Neural cell (in vitro differentiated cells): ENCODE data around the gene AGRN. TPM values are rescaled to one million over a fixed set of nuclear protein-coding genes. Genes with fewer than 3 reads are reported as not detected.
A peak's percentile ranks its signal among the peaks of the same experiment; 100 is the strongest.

Experiments
- H2AFZ ChIP-seq: fragments of 200-600, 300-800 bp; sonication (generic), shearing (Covaris generic); 2 replicates; pipeline ENCODE4 v1.6.0; 2014; ENCODE audit warnings: low read depth, mild to moderate bottlenecking, antibody characterized with exemption, low read length, moderate library complexity
- H3F3A ChIP-seq: fragments of 200-600 bp; shearing (Covaris generic); 2 replicates; pipeline ENCODE4 v1.6.1; 2016; ENCODE audit warnings: mild to moderate bottlenecking, moderate library complexity, mixed read lengths, antibody characterized with exemption, low read length; ENCODE audit not compliant: insufficient read depth, poor library complexity, severe bottlenecking
- H3K27ac ChIP-seq: fragments of 200-600, 300-800 bp; sonication (generic), shearing (Covaris generic); 2 replicates; pipeline ENCODE4 v1.5.1; 2014; ENCODE audit warnings: mild to moderate bottlenecking, low read length, moderate library complexity
- H3K27me3 ChIP-seq: fragments of 300-800, 200-600 bp; sonication (generic), shearing (Covaris generic); 2 replicates; pipeline ENCODE4 v1.6.0; 2014; ENCODE audit warnings: mild to moderate bottlenecking, low read depth, low read length, moderate library complexity; ENCODE audit not compliant: insufficient read depth
- H3K36me3 ChIP-seq: fragments of 300-800, 200-600 bp; sonication (generic), shearing (Covaris generic); 2 replicates; pipeline ENCODE4 v1.5.1; 2014; ENCODE audit warnings: mild to moderate bottlenecking, antibody characterized with exemption, low read length, moderate library complexity; ENCODE audit not compliant: insufficient read depth
- H3K4me2 ChIP-seq: fragments of 300-800, 200-600 bp; sonication (generic), shearing (Covaris generic); 2 replicates; pipeline ENCODE4 v1.6.0; 2014; ENCODE audit warnings: mild to moderate bottlenecking, low read length
- H3K4me3 ChIP-seq: fragments of 300-800, 200-600 bp; sonication (generic), shearing (Covaris generic); 2 replicates; pipeline ENCODE4 v1.5.1; 2014; ENCODE audit warnings: mild to moderate bottlenecking, low read length, moderate library complexity
- H3K79me2 ChIP-seq: fragments of 200-600 bp; shearing (Covaris generic); replicated peaks from 2 replicates; pipeline ENCODE4 v1.6.0; 2014; ENCODE audit warnings: mild to moderate bottlenecking, low read length, moderate library complexity; ENCODE audit not compliant: insufficient read depth
- H3K9ac ChIP-seq: fragments of 300-800, 200-600 bp; sonication (generic), shearing (Covaris generic); 2 replicates; pipeline ENCODE4 v1.6.1; 2016; ENCODE audit warnings: mild to moderate bottlenecking, low read length, mixed read lengths
- H3K9me2 ChIP-seq: fragments of 200-600 bp; shearing (Covaris generic); 2 replicates; pipeline ENCODE4 v1.6.1; 2016; ENCODE audit warnings: mild to moderate bottlenecking, low read length, mixed read lengths; ENCODE audit not compliant: insufficient read depth
- H3K9me3 ChIP-seq: fragments of 200-600, 300-800 bp; sonication (generic), shearing (Covaris generic); 2 replicates; pipeline ENCODE4 v1.6.1; 2016; ENCODE audit warnings: mild to moderate bottlenecking, mixed run types, low read length, moderate library complexity, mixed read lengths
- H4K20me1 ChIP-seq: fragments of 200-600 bp; shearing (Covaris generic); 2 replicates; pipeline ENCODE4 v1.6.1; 2016; ENCODE audit warnings: mild to moderate bottlenecking, mixed run types; ENCODE audit not compliant: insufficient read depth
- CTCF ChIP-seq: fragments of 450-650 bp; IDR thresholded peaks from 2 replicates; pipeline ENCODE4 v1.5.1; 2014; ENCODE audit warnings: antibody characterized with exemption, mild to moderate bottlenecking, moderate library complexity; ENCODE audit not compliant: poor library complexity, severe bottlenecking
- EP300 ChIP-seq: fragments of 450-650 bp; conservative IDR thresholded peaks from 2 replicates; pipeline ENCODE4 v1.6.1; 2014; ENCODE audit warnings: antibody characterized with exemption, mild to moderate bottlenecking, moderate library complexity; ENCODE audit not compliant: poor library complexity, severe bottlenecking
- EZH2 ChIP-seq: fragments of 200-600, 300-800 bp; shearing (Covaris generic), sonication (generic); IDR thresholded peaks from 2 replicates; pipeline ENCODE4 v1.6.1; 2014; ENCODE audit warnings: antibody characterized with exemption, low read length, borderline replicate concordance, mild to moderate bottlenecking; ENCODE audit not compliant: insufficient read depth, poor library complexity, severe bottlenecking
- MXI1 ChIP-seq: fragments of 450-650 bp; conservative IDR thresholded peaks from 2 replicates; pipeline ENCODE4 v1.6.1; 2014; ENCODE audit warnings: antibody characterized with exemption, mild to moderate bottlenecking; ENCODE audit not compliant: poor library complexity, severe bottlenecking
- POLR2AphosphoS5 ChIP-seq: IDR thresholded peaks from 2 replicates; pipeline ENCODE4 v1.6.1; 2012
- RAD21 ChIP-seq: fragments of 450-650 bp; conservative IDR thresholded peaks from 2 replicates; pipeline ENCODE4 v1.6.1; 2014; ENCODE audit warnings: antibody characterized with exemption, mild to moderate bottlenecking, moderate library complexity
- SMC3 ChIP-seq: fragments of 450-650 bp; conservative IDR thresholded peaks from 2 replicates; pipeline ENCODE4 v1.6.1; 2014; ENCODE audit warnings: antibody characterized with exemption, mild to moderate bottlenecking, moderate library complexity; ENCODE audit not compliant: poor library complexity
- TAF1 ChIP-seq: IDR thresholded peaks from 2 replicates; pipeline ENCODE4 v1.6.1; 2012; ENCODE audit warnings: low read depth
- polyA plus RNA-seq: library from polyadenylated mRNA; depleted of rRNA; stranded (reverse); fragments of >200 nt; gene quantifications from 2 replicates; pipeline ENCODE4 v1.2.3, GENCODE V29; 2014
- TF ChIP-seq, protein P1 (sequence below): IDR thresholded peaks from 2 replicates; pipeline ENCODE4 v1.6.1; 2012; ENCODE audit warnings: borderline replicate concordance

AGRN gene
- polyA plus RNA-seq, 1 donor from 2014 or later, result 104 TPM

DNA sequence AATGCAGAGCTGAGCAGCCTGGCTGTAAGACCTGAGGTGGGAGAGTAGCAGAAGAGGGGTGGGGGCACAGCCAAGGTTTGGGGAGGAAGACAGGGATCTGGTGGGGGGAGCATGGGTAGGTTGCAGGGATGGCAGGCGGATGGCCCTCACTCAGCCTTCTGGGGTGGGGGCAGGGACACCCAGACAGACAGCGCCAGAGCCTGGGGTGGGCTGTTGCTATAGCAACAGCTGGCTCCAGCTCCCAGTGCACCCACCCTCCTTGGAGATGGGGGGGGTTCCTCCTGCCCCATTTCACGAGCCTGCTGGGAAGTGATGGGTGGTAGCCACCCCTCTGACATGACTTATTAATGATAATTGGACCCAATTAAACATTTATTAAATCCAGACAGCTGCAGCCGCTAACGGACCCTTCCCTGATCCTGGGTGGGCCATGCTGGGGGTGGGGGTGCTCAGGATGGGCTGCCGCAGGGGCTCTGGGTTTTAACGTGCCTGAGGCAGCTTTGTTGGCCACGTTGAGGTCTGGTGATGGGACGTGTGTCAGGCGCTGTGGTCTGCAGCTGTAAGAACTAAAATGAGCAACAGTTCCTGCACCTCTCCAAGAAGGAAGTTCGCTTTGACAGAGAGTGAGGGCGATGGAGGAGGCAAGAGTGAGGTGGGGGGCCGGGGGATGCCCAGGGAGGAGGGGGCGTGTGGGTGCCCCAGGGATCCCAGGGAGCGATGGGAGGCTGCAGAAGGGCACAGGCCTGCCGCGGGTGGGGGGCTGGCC lies 19.4 kb downstream of the AGRN start:
- TF ChIP-seq, protein P1, sequence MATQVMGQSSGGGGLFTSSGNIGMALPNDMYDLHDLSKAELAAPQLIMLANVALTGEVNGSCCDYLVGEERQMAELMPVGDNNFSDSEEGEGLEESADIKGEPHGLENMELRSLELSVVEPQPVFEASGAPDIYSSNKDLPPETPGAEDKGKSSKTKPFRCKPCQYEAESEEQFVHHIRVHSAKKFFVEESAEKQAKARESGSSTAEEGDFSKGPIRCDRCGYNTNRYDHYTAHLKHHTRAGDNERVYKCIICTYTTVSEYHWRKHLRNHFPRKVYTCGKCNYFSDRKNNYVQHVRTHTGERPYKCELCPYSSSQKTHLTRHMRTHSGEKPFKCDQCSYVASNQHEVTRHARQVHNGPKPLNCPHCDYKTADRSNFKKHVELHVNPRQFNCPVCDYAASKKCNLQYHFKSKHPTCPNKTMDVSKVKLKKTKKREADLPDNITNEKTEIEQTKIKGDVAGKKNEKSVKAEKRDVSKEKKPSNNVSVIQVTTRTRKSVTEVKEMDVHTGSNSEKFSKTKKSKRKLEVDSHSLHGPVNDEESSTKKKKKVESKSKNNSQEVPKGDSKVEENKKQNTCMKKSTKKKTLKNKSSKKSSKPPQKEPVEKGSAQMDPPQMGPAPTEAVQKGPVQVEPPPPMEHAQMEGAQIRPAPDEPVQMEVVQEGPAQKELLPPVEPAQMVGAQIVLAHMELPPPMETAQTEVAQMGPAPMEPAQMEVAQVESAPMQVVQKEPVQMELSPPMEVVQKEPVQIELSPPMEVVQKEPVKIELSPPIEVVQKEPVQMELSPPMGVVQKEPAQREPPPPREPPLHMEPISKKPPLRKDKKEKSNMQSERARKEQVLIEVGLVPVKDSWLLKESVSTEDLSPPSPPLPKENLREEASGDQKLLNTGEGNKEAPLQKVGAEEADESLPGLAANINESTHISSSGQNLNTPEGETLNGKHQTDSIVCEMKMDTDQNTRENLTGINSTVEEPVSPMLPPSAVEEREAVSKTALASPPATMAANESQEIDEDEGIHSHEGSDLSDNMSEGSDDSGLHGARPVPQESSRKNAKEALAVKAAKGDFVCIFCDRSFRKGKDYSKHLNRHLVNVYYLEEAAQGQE, result no peak
- no peak for TF ChIP-seq POLR2AphosphoS5
- TF ChIP-seq EP300, result no peak
- no peak for TF ChIP-seq SMC3
- no peak for TF ChIP-seq TAF1
- TF ChIP-seq MXI1, result no peak
- TF ChIP-seq EZH2, result no peak
- TF ChIP-seq CTCF, result no peak
- no peak for TF ChIP-seq RAD21
- Histone ChIP-seq H3K4me3 (peak overlapping the region; percentile 66), H2AFZ (no peak overlapping the region), H3K27ac (no peak overlapping the region), H3K36me3 (no peaks in the 10 kb centered on the region), H3K9ac (peak overlapping the region; percentile 56), H3K27me3 (no peaks in the 10 kb centered on the region), H3K79me2 (peaks cover 4% of the 10 kb centered on the region), H3F3A (no peaks in the 10 kb centered on the region), H3K9me2 (no peaks in the 10 kb centered on the region), H4K20me1 (no peaks in the 10 kb centered on the region), H3K4me2 (no peak overlapping the region), H3K9me3 (no peaks in the 10 kb centered on the region)

DNA sequence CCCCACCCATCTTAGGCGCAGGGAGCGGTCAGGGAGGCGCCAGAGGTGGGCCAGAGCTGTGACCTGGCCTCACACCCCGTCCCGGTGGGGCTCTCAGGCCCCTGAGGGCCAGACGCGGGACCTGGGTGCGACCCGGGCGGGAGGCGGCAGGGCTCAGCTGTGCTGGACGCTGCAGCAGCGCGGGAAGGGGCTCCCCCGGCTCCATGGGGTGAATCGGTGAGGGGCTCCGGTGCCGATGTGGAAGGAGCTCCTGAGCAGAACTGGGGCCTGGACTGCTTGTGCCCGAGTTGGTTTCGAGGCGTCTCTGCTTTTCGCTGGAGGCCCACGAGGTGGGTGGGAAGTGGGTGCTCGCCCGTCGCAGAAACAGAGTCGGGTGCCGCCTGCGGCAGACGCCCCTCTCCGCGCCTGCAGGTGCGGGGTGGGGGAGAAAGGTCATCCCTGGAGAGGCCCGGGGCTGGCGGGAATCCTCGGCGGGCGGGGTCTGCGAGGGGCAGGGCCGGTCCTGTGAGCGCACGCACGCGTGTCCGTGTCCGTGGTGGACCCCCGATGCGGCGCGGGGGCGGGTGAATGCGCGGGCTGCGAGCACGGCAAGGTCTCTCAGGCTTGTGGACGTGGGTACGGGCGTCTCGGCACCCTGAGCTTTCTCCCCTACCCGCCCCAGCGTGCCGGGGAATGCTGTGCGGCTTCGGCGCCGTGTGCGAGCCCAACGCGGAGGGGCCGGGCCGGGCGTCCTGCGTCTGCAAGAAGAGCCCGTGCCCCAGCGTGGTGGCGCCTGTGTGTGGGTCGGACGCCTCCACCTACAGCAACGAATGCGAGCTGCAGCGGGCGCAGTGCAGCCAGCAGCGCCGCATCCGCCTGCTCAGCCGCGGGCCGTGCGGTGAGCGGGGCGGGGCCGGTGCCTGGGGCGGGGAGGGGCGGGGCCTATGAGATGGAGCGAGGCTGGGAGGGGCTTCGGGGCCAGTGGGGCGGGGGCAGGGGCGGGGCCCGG lies 20.4 kb downstream of the AGRN start:
- H3K9me3 ChIP-seq, result no peaks in the 10 kb centered on the region
- H3K9ac ChIP-seq, result peak overlapping the region; percentile 56
- peak overlapping the region; percentile 35 for H3K4me2 ChIP-seq
- H2AFZ ChIP-seq, result no peak overlapping the region
- H3K27ac ChIP-seq, result no peak overlapping the region
- no peaks in the 10 kb centered on the region for H3K27me3 ChIP-seq
- no peaks in the 10 kb centered on the region for H3K9me2 ChIP-seq
- H3K79me2 ChIP-seq, result no peaks in the 10 kb centered on the region
- TF ChIP-seq, protein P1, result no peak
- TF ChIP-seq RAD21, result peak; percentile 15
- no peak for TF ChIP-seq EP300
- no peak for TF ChIP-seq EZH2
- TF ChIP-seq POLR2AphosphoS5, result peak; percentile 22
- no peak for TF ChIP-seq TAF1
- TF ChIP-seq SMC3, result peak; percentile 27
- no peak for TF ChIP-seq MXI1
- TF ChIP-seq CTCF, result peak; percentile 44
- H3F3A ChIP-seq, result no peaks in the 10 kb centered on the region
- H3K36me3 ChIP-seq, result no peaks in the 10 kb centered on the region
- H3K4me3 ChIP-seq, result peak overlapping the region; percentile 66
- H4K20me1 ChIP-seq, result no peaks in the 10 kb centered on the region
